HL-60 (cell line): ENCODE results near the gene CACNA1C.

Experiments
- POLR2AphosphoS5 ChIP-seq: IDR thresholded peaks from 2 replicates; pipeline ENCODE4 v1.6.1; 2012; ENCODE audit warnings: low read depth
- TF ChIP-seq, protein P1 (sequence below): IDR thresholded peaks from one replicate; pipeline ENCODE4 v1.5.1; 2011; ENCODE audit warnings: low read length, control low read depth, inconsistent platforms; ENCODE audit not compliant: insufficient read depth

DNA sequence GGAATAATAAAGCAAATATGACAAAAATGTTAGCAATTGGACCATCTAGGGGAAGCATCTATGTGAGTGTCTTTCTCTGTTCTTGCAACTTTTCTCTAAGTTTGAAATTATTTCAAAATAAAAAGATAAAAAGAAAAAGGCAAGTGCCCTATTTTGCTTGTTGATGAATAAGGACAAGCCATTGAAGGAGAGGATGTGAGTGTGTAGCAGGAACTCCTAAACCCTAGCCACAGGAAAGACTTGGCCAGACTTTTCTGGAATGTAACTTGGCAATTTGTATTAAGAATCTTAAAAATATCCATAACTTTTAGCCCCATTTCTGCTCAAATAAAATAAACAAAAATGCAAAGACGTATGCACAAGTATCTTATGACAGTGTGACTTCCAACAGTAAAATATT, 279.4 kb downstream of the CACNA1C start:
- TF ChIP-seq, protein P1, sequence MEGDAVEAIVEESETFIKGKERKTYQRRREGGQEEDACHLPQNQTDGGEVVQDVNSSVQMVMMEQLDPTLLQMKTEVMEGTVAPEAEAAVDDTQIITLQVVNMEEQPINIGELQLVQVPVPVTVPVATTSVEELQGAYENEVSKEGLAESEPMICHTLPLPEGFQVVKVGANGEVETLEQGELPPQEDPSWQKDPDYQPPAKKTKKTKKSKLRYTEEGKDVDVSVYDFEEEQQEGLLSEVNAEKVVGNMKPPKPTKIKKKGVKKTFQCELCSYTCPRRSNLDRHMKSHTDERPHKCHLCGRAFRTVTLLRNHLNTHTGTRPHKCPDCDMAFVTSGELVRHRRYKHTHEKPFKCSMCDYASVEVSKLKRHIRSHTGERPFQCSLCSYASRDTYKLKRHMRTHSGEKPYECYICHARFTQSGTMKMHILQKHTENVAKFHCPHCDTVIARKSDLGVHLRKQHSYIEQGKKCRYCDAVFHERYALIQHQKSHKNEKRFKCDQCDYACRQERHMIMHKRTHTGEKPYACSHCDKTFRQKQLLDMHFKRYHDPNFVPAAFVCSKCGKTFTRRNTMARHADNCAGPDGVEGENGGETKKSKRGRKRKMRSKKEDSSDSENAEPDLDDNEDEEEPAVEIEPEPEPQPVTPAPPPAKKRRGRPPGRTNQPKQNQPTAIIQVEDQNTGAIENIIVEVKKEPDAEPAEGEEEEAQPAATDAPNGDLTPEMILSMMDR = no peak
- no peak for TF ChIP-seq POLR2AphosphoS5
